ENCODE results near the gene FAM76B.
A peak's percentile ranks its signal among the peaks of the same experiment; 100 is the strongest.
"Not testable (repeated sequence)": the region's sequence is repeated elsewhere in the genome, so short reads cannot be mapped to it uniquely, and the experiment has no call there.

Gene FAM76B

DNA sequence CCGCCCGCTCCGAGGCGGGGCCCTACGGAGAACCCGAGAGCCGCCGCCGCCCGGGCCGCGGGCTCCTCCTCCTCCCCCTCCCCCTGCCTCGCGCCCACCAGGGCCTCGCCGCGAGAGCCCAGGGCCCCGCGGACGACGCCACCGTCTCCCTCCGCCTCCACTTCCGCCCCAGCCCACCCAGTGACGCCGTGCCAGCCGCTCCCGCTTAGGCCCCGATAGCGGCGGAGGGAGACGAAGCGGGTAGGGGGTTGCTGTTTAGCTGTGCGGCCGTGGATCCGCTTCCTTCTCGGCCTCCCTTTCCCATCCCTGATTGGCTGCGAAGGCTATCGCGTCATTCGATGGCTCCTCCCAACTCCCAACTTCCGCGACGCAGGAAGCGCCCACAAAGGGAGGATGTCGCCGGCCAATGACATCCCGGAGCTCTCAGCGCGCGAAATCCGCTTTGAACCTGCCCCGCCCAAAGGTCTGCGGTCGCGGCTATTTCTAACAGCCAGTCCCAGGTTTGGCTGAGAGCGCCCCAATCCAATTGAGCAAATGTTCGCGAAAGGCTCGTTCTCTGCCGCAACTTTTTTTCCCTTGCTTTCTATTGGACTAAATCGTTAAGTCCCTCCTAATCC, at the start of gene FAM76B:
Gene FAM76B, minus strand, starts transcription at position 277 of the 617 bp plus-strand sequence. CDS start 304 bp downstream, outside the sequence.
- DNase-seq, result peak; percentile 98

DNA sequence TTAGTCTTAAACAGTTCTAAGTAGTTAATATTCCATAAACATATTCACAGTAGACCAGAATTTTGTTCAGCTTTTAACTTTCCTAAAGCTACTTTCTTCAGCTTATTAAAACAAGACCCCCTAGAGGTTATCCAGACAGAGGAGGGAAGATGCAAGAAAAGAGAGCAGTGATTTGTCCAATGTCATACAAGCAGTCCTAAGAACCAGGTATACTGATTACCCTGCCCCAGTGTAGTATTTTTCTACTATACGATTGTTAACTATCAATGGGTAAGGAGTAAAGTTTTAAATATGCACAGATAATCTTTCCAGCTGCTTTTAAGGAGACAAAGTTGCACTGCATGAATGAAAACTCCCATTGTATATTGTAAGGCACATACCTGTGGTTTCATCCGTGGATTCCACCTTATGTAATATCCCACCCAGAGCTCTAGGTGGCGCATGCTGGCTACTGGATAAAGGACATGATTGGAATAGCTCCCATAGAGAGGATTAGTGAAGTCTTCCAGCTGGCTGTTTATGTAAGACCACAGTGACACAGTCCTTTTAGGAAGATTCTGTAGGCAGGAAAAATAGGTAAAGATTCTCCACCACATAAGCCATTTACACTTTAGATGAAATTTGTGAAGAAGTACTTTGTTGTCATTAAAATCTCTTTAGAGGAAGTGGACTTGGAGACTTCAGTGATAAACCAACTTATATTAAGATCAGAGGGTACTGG, 46.3 kb upstream of the FAM76B start:
- peak; percentile 71 for DNase-seq

DNA sequence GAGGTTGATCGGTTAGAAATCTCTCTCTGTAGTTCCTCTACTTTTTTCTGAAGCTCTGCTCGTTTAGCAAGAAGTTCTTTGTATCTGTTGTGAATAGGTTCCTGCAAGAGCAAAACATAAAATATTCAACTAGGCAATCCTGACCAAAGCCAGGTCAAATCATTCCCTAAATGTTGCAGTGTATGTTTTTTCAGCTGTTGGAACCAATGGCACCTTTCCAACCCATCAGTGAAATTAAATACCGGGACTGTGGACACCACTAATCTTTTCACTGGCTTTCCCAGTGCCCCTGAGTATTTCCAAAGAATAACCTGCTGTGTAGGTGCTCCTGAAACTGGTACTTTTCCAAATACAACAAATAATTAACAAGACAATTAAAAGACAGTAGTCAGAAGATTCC, 45.8 kb upstream of the FAM76B start:
- DNase-seq, result peak; percentile 43

DNA sequence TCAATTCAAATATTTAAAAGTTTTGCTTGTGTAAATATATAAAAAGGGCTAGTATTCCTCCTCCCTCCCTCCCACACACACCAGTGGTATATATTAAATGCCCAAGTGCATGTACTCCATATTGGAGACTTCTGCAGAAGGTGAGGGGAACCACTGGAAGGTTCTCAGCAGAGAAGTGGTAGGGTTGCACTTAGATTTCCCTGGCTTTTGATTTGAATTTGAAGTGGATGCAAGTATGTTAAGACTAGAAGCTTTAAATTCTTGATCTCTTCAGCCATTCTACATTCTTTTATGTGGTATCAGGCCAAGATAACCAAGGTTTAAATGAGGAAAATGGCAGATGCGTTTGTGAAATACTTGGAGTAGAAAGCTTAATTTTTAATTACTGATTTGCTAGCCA, 43.8 kb upstream of the FAM76B start:
- no peak for DNase-seq

DNA sequence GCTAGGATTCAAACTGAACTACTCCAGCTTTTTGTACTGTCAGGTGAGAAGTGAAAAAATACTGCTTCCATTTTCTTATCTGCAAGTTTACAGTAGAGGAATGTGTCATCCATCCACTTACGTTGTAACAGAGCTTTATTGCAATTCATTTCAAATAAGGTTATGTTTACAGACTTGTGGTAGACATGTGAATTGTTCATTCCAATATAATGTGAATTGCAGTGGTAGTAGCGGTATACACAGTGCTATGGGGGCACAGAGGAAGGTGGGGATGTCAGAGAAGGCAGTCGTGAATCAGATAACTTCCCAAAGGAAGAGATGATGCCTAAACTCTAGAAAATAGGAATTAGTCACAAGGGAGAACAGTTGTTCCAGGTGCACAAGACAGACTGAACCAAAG, 43.2 kb upstream of the FAM76B start:
- DNase-seq, result no peak

DNA sequence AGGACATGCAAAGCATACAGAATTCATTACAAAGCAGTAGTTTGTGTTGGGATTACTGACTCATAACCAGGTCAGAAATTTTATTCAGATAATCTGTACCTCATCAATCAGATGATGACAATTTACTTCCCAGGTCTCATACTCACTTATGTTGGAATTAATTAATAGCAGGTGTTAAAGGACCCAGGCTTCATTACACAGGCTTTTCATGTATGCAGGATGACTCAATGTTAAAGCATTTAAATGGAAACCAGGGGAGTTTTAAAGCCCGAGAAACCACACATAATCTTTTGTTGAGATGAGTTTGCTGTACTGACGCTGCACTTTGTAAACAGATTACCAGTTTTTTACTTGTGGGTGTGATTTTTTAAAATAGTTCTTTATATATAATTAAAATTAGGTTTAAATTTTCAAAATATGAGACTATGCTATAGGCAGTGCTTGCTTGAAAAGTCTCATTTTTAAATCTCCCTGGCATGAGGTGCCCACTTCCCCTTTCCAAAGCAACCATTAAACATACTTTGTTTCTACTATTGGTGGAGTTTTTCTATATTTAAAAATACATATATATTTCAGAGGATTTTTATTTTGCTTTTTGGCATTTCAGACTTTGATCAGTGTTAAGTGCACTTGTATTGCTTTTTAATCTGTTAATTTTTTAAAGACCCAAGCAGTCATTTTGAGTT, 41.8 kb upstream of the FAM76B start:
- no peak for DNase-seq

DNA sequence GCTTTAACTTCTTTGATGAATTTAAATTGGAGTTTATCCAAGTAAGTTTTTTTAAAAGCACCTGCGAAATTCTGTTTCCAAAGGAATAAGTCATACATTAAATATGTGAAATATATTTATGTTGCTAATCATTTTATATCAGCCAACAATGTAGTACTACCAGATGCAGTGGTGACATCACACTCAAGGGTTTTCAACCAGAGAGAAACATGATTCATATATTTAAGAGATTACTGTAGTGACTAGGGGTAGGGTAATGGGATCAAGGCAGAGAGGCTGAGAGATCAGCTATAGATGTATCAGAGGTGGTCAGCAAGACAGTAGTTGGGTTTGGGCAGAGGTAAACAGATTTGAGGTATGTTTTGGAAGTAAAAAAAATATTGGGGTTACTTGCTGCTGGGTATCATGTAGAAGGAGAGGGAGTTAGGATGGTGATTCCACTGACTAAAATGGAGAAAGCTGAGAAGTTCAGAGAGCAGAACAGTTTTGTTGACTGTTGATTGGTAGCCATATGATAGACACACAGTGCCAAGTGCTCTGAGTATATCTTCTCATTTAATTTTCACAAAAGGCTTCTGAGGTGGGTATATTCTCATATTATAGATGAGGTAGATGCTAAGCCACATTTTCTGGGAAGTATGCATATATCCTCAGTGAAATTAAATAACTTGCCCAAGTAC, 40.1 kb upstream of the FAM76B start:
- DNase-seq, result no peak

DNA sequence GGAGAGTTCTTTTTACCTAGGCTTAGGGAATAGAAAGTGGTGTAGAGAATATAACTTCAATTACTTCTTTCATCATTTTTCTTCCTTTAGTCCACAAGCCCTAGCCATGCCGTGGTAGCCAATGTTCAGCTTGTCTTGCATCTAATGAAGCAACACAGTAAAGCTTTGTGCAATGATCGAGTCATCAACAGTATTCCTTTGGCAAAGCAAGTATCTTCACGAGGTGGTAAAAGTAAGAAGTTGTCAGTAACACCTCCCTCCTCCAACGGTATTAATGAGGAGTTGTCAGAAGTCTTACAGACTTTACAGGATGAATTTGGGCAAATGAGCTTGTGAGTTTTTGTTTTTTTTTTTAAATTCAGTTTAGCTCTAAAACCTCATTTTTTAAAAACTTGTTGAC, 38.1 kb upstream of the FAM76B start:
- DNase-seq, result no peak

DNA sequence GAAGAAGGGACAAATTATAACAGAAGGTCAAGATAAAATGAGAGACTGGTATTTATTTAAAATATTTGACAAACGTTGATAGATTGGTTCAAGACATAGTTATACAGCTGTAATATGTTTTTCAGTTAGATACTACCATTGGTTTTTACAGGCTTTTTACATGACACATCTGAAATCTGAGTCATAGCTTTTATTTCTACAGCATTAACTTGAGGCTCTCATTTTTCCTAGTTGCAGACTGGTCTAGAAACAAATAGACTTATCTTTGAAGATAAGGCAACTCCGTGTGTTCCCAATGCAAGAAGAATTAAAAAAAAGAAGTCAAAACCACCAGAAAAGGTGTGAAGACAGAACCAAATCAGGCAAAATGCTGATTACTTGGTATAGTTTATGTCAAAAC, 32.1 kb upstream of the FAM76B start:
- no peak for DNase-seq

DNA sequence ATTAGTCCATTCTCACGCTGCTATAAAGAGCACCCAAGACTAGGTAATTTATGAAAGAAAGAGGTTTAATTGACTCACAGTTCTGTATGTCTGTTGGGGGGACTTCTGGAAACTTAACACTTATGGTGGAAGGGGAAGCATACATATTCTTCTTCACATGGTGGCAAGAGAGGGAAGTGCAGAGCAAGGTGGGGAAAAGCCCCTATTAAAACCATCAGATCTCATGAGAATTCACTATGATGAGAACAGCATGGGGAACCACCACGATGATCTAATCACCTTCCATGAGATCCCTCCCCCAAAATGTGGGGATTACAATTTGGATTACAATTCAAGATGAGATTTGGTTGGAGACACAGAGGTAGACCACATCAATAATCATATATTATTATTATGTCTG, 26.5 kb upstream of the FAM76B start:
- DNase-seq, result no peak

DNA sequence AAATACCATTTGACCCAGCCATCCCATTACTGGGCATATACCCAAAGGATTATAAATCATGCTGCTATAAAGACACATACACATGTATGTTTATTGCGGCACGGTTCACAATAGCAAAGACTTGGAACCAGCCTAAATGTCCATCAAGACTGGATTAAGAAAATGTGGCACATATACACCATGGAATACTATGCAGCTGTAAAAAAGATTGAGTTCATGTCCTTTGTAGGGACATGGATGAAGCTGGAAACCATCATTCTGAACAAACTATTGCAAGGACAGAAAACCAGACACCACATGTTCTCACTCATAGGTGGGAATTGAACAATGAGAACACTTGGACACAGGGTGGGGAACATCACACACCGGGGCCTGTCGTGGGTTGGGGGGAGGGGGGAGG, 21.5 kb upstream of the FAM76B start:
- DNase-seq, result not testable (repeated sequence)

DNA sequence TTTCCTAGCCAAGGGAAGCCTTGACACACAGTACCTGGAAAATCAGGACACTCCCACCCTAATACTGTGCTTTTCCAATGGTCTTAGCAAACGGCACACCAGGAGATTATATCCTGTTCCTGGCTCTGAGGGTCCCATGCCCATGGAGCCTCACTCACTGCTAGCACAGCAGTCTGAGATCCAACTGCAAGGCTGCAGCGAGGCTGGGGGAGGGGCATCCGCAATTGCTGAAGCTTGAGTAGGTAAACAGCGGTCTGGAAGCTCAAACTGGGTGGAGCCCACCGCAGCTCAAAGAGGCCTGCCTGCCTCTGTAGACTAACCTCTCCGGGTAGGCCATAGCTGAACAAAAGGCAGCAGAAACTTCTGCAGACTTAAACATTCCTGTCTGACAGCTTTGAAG, 16.9 kb upstream of the FAM76B start:
- not testable (repeated sequence) for DNase-seq

DNA sequence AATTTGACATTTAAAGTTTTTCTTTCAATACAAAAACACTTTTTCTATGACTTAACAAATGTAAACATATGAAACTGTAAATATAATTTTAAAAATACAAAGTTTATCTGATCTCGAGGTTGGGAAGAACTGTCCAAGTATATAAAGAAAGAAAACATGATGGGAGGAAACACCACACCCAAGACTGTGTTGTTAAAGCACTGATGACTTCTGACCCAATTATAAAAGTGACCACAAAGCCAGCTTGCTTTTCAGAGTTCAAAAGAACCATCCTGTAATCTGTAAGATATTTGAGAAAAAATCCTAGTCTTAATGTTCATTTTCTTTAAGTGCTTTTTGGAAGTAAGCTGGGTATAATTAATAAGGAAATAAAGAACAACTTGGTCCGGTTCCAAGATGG, 16.3 kb upstream of the FAM76B start:
- no peak for DNase-seq

DNA sequence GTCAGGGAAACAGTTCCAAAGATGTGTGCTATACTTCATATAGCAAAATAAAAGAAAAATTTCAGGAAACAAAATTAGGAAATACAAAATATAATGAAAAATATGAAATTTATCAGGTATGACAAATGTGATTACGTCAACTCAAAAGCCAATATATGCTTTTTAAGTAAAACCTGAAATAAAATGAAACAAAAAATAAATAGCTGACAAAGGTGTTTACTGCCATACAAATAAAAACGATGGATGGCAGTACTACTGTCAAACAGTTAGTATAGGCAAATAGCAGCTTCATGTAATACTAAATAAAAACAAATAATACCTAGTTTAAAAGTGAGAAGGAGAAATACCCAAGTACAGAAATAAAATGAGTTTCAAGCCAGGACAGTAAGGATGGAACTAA, 14.4 kb upstream of the FAM76B start:
- DNase-seq, result no peak

DNA sequence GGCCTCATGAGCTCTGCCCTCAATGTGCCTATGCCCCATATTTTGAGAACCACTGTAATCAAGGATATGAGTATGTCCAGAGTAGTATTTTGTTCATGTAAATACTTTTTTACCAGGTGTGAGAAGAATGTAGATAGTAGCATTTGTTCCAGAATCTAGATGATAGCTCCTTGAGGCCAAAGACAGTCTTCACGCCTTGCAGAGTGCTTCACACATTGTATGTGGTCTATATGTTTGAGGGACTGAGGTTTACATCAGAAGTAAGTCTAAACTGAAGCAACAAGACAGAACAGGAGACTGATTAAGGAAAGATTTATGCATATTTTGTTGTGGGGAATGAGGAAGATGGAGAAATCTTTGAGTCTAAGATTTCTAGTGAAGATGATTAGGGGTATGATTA, 13.2 kb upstream of the FAM76B start:
- DNase-seq, result no peak

DNA sequence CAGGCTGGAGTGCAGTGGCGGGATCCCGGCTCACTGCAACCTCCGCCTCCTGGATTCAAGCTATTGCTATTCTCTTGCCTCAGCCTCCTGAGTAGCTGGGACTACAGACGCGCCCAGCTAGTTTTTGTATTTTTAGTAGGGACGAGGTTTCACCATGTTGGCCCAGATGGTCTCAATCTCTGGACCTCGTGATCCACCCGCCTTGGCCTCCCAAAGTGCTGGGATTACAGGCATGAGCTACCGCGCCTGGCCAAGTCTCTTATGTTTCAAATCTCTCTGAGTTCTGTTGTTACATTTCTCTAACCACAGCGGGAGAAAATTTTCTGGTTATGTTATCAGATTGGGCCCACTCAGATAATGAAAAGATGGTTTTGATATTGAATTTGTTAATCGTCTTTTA, 10.9 kb upstream of the FAM76B start:
- no peak for DNase-seq

DNA sequence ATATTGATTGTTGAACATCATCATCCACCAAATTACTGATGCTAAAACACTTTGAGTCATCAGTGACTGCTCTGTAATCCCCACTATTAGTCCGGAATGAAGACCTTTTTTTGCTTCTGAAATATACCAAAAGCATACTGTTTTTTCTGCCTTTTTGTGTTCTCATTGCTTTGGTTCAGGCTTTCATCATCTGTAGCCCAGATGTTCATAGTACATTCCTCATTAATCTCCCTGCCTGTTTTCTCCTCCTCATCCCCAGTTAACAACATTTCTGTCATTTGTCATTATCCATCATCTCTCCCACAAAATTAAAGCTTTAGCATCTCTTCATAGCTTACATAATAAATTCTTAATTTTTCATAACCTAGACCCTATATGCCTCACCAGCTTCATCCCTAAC, 10.0 kb upstream of the FAM76B start:
- no peak for DNase-seq

DNA sequence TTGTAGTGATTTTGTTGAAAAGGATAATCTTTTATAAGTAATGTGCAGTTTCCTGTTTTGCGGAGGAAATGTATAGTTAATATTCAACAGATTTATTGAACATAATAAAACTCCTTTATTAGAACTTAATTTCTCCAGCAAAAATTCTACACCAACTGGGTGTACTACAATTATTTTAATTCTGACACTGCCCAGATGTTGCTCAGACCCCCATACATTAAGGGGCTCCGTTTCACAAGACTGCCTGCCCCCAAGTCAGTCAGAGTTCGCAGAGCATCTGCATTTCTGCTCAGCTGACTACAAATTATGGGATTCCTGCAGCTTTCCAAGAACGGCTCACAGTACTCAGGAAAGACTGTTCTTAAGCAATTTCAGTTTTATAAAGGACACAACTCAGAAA, 6.9 kb upstream of the FAM76B start:
- DNase-seq, result no peak

DNA sequence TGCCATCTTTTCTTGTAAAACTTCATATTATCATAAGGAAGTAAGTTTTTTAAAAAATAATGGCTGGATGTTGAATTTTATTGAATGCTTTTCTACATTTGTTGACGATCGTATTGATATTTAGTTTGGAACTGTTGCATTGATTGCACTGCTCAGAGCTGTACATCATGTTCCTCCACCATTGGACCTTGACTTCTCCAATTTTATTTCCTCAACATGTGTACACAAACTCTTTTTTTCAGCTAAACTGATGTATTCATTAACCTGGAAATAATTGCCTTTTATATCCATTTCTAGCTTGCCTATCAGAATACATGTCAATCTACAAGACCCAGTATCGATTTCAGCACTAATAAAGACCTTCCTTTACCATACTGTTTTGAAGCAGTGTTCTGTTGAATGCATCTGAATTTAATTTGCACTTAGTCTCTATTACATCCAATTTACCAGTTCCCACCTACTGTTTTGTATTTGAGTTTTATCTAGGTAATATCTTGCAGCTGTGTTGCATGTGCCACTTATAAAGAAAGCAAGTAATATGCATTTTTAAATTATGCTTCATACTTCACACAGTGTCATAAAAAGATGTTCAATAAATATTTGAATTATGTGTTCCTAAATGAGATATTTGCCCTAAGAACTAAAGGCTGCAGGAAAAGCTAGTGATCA, 6.2 kb upstream of the FAM76B start:
- DNase-seq, result peak; percentile 52

DNA sequence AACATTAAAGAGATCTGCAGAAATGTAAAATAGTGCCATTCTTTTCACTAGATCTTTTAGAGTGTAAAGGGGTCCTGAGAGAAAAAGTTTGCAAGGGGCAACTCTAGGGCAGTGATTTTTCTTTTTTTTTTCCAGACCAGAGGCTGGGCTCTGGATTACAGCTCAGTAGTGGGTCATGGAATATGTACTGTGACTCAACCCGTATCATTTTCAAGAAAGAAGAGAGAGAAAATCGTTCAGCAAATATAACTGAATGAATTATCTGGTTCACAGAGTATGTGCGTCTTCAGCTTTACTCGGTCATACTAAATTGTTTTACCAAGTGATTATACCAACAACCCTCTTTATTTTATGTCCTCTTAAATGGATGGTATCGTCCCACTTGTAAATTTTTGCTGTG, 4.5 kb upstream of the FAM76B start:
- no peak for DNase-seq

DNA sequence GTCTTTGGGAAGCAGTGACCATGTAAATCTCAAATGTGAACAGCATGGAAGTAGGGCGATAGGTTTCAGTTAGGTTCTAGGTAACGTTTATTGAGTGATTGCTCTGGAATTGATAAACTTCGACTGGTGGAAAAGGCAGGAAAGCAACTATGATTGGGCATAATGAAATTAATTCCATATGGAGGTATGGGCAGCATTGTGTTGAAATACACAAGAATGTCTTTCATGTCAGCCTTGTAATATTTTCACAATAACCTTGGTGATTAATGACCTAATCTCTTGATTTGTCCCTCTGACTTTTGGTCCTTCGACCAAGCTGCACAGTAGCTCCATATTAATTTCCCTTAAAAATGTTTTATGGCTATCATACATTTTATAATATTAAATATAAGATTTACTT, 3.5 kb upstream of the FAM76B start:
- no peak for DNase-seq

DNA sequence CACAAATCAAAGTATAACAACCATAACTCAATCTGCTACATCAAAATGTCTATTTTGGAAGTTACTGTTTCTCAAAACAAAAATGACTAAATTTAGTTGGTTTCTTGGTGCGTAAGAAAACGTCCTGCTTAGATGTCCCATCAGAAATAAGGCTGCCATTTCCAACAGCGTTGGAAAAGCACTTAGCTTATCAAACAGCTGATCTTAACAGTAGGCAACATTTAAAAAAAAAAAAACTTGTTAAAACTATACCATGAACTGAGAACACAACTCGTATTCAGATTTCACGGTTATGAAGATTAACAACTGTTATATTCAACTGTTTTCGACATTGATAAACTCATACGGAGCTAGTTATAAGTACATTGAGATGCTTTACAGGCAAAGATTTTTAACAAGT, 3.1 kb upstream of the FAM76B start:
- DNase-seq, result no peak

DNA sequence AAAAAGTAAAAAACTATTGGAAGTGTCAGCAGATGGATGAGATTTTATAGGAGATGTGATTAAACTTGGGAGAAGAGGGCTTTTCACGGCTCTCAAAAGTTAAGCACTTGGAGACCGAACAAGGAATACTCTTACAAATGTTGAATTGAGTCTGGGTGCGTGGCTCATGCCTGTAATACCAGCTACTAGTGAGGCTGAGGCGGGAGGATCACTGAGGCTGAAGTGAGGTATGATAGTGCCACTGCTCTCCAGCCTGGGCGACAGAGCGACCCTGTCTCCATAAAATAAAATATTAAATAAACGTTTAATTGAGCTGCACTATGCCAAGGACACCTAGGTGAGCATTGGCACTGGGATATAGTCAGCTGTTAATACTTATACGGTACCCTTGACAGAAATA, 2.6 kb upstream of the FAM76B start:
- DNase-seq, result no peak

Measured in COR-L47 (cell line).